ENCODE data around the gene ARFGAP1. TPM values are rescaled to one million over a fixed set of nuclear protein-coding genes. Genes with fewer than 3 reads are reported as not detected.

The ARFGAP1 gene
- total and polyA plus RNA-seq, 10 of the 15 experiments (the other 5 are each of a cell fraction or from before 2014, with no cell fraction given), result 0.45 to 79.9 (median 30.8) TPM

DNA sequence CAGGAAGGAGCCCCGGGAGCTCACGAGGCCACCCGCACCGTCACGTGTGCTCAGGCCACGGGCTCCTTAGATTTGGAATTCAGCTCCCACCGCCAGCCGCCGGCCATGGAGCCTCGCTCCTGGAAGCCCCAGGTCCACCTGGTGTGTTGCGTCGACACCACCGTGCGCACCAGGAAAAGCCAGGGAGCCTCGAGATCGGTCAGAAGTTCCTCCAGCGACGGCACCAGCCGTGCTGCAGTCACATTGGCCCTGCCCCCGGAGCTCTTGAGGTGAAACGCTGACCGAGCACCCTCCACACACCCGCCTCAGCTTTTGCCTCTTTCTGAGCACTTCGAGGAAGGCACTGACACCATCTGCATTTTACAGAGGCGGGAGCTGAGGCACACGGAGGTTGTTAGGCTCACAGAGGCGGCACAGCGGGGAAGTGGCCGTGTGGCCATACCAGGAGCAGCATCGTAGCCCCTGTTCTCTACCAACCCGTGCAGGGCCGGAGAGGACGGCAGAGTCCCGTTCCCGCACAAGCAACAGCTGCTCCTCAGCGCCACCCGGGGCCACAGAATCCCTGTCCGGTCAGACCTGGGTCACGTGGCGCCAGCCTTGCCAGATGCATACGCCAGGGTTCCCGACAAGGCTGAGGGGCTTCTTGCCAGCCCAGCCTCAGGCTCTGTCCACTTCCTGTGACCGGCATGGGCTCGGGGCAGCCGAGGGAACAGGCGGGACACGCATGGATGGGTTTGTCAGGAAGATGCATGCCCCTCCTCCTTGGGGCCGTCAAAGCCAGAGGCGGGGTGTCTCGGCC is 25.9 kb upstream of the ARFGAP1 start (continued):
- no peak for TF ChIP-seq RELB (IDR thresholded peaks at IDR 0.05; ENCODE audit: low read depth)
- peak; percentile 56 for TF ChIP-seq USF1 (IDR thresholded peaks at IDR 0.05; ENCODE audit: borderline replicate concordance, extremely low read length, insufficient read depth, low read depth, low read length)

GRCh38 chr20:63247671-63248228 is 24.9 kb upstream of the ARFGAP1 start:
- Histone ChIP-seq H2AFZ (ENCODE audit: control insufficient read depth, low read depth, low read length) (no peak overlapping the region), H3K4me3 (no peak overlapping the region), H3K36me3 (ENCODE audit: control insufficient read depth in 2 of 2, insufficient read depth in 2 of 2, low read length in 1 of 2) (no peaks in the 10 kb centered on the region), H3K27ac (ENCODE audit: control insufficient read depth, insufficient read depth) (no peak overlapping the region), H3K9ac (ENCODE audit: control insufficient read depth, insufficient read depth, low read length) (no peak overlapping the region), H3K4me1 (ENCODE audit: control insufficient read depth, insufficient read depth, low read length) (no peaks in the 10 kb centered on the region), H4K20me1 (ENCODE audit: control insufficient read depth, insufficient read depth) (no peaks in the 10 kb centered on the region; the same call in 1 of the 2 replicates), H3K4me2 (ENCODE audit: control insufficient read depth, insufficient read depth) (no peak overlapping the region), H3K9me3 (replicated peaks; ENCODE audit: control insufficient read depth, insufficient read depth, low read length) (no peaks in the 10 kb centered on the region), H3K27me3 (replicated peaks in 1 of 2; ENCODE audit: control insufficient read depth in 2 of 2, insufficient read depth in 2 of 2, low read length in 1 of 2) (peaks cover 0 to 6% of the 10 kb centered on the region in 2 experiments), H3K79me2 (ENCODE audit: control insufficient read depth, insufficient read depth, low read length) (no peaks in the 10 kb centered on the region)
- ChIA-PET RAD21 (ENCODE audit: unreplicated experiment) (no interaction called here), SMC1A (ENCODE audit: uncharacterized antibody, unreplicated experiment) (no interaction called here), POLR2A (interaction anchor here (0.6 kb wide), 1 partner anchor 20 kb away, joined by 5 read pairs; no protein-coding TSS in a partner anchor), CTCF (no interaction called here)
- TF ChIP-seq PAX5 (IDR thresholded peaks at IDR 0.05; ENCODE audit: borderline replicate concordance, low read depth, low read length) (no peak), FOXK2 (IDR thresholded peaks at IDR 0.05) (0 out of 2 replicates have a peak, but pooled peaks have one; percentile 11)
- no TSS peak for BruUV-seq (replicated peaks)
- no peak for ATAC-seq
- in situ Hi-C loops (cut with MboI), result no loop called here
- FAIRE-seq, result no peak
- intact Hi-C loops (cut with micrococcal nuclease; ENCODE audit: unreplicated experiment), result no loop called here
- DNase-seq (ENCODE audit: low read depth, low spot score), result no peak
- 26% methylated on average over 24 of the region's 24 CpGs for WGBS (ENCODE audit: insufficient coverage, insufficient replicate concordance, low lambda C conversion rate, missing lambda C conversion rate)

Data from GM12878 (cell line).